ENCODE results near the gene OR10P1. TPM values are rescaled to one million over a fixed set of nuclear protein-coding genes. Genes with fewer than 3 reads are reported as not detected.
"Not testable (repeated sequence)": the region's sequence is repeated elsewhere in the genome, so short reads cannot be mapped to it uniquely, and the experiment has no call there.

The OR10P1 gene
- total and polyA plus RNA-seq, 7 donors = not detected

DNA sequence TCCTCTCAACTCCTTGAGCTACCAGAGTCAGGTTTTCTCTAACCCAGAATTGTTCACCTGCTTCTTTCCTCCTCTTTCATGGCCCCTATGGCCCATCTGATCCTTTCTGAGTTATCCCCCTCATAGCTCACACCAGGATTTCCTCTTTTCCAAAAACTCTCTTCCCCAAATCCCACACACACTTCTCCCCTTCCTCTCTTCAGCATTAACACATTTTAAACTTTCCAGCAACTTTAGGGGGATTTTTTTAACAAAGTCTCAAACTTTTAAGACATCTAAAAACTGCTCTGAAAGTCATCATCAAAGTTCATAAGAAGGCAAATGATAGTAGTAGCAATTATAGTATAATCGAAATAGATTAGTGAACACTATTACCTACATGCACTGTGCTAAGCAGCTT is 7.9 kb downstream of the OR10P1 start:
- 90 to 100% (median 95%) methylated on average over 1 of the region's 1 CpG for WGBS, 3 donors
- Histone ChIP-seq H3K27me3 (ENCODE audit: insufficient read depth in 3 of 3, low read length in 2 of 3) (no peaks in the 10 kb centered on the region), H3K27ac (no peak overlapping the region), H3K36me3 (ENCODE audit: insufficient read depth in 1 of 2, low read depth in 1 of 2) (no peaks in the 10 kb centered on the region), H3K9me3 (no peaks in the 10 kb centered on the region), H3K4me3 (no peak overlapping the region), H3K4me1 (no peaks in the 10 kb centered on the region)
- TF ChIP-seq, protein P1, sequence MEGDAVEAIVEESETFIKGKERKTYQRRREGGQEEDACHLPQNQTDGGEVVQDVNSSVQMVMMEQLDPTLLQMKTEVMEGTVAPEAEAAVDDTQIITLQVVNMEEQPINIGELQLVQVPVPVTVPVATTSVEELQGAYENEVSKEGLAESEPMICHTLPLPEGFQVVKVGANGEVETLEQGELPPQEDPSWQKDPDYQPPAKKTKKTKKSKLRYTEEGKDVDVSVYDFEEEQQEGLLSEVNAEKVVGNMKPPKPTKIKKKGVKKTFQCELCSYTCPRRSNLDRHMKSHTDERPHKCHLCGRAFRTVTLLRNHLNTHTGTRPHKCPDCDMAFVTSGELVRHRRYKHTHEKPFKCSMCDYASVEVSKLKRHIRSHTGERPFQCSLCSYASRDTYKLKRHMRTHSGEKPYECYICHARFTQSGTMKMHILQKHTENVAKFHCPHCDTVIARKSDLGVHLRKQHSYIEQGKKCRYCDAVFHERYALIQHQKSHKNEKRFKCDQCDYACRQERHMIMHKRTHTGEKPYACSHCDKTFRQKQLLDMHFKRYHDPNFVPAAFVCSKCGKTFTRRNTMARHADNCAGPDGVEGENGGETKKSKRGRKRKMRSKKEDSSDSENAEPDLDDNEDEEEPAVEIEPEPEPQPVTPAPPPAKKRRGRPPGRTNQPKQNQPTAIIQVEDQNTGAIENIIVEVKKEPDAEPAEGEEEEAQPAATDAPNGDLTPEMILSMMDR (IDR thresholded peaks at IDR 0.05) = no peak
- intact Hi-C loops (cut with DNase I) = loop anchor here in 1 of 2 donors (10.0 kb wide), 1 partner anchor 190 kb away; no protein-coding TSS in a partner anchor
- no peak for DNase-seq
- no peak for ATAC-seq

DNA sequence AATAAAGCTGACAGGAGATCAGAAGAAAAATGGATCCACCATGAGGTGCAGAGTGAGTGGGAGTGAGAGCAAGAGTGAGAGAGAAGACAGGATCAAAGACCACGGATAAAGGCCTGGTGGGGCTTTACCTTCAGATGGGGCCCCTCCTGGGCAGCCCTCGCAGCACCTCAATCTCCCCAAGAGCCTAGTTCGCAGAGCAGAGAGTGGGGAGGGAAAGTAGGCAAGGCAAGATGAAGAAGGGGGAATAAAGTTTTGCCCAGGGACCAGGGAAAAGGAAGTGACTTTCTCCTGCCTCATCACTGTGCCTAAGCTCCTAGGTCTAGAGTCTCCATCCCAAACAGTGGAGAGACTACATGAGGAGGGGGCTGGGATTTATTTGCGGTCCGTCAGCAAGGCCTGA is 10.3 kb downstream of the OR10P1 start:
- 93 to 96% (median 94%) methylated on average over 5 of the region's 5 CpGs for WGBS, 3 donors
- H3K4me1 ChIP-seq = no peaks in the 10 kb centered on the region
- peak overlapping the region; percentile 59 for H3K27ac ChIP-seq
- no peak overlapping the region for H3K4me3 ChIP-seq
- H3K36me3 ChIP-seq (ENCODE audit: insufficient read depth in 1 of 2, low read depth in 1 of 2) = no peaks in the 10 kb centered on the region
- DNase-seq (no peak), ATAC-seq (no peak)
- TF ChIP-seq, protein P1 (IDR thresholded peaks at IDR 0.05) = no peak
- intact Hi-C loops (cut with DNase I) = loop anchor here in 1 of 2 donors (10.0 kb wide), 1 partner anchor 188 kb away; no protein-coding TSS in a partner anchor
- H3K9me3 ChIP-seq = no peaks in the 10 kb centered on the region
- H3K27me3 ChIP-seq (ENCODE audit: insufficient read depth in 3 of 3, low read length in 2 of 3) = no peaks in the 10 kb centered on the region

DNA sequence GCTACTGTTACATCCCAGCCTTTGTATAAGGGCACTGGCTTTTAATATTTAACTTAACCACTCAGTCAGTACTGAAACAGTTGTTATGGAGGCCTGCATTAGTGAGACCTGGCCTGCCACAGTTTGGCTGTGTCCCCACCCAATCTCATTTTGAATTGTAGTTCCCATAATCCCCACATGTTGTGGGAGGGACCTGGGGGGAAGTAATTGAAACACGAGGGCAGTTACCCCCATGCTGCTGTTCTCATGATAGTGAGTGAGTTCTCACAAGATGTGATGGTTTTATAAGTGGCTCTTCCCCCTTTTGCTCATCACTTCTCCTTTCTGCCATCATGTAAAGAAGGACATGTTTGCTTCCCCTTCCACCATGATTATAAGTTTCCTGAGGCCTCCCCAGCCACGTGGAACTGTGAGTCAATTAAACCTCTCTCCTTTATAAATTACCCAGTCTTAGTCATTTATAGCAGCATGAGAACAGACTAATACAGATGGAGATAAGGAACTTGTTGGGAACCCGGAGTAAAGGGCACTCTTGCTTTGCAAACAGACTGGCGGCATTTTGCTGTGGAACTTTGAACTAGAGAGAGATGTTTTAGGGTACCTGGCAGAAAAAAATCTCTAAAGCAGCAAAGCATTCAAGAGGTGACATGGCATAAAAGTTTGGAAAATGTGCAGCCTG is 14.1 kb downstream of the OR10P1 start:
- H3K4me3 ChIP-seq; H3K27ac ChIP-seq; H3K36me3 ChIP-seq (ENCODE audit: insufficient read depth in 1 of 2, low read depth in 1 of 2); H3K4me1 ChIP-seq; H3K27me3 ChIP-seq (ENCODE audit: insufficient read depth in 3 of 3, low read length in 2 of 3); intact Hi-C loops (cut with DNase I); DNase-seq; ATAC-seq; H3K9me3 ChIP-seq: not testable (repeated sequence)
- WGBS, 3 donors = 53 to 60% (median 58%) methylated on average over 4 of the region's 4 CpGs

DNA sequence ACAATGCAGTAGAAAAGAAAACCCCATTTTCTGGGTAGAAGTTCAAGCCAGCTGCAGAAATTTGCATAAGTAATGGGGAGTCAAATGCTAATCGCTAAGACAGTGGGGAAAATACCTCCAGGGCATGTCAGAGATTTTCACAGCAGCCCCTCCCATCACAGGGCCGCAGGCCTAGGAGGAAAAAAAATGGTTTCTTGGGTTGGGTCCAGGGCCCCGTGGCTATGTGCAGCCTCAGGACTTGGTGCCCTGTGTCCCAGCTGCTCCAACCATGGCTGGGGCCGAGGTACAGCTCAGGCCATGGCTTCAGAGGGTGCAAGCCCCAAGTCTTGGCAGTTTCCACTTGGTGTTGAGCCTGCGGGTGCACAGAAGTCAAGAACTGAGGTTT is 14.6 kb downstream of the OR10P1 start:
- TF ChIP-seq, protein P1 (IDR thresholded peaks at IDR 0.05) = no peak
- no peak overlapping the region for H3K4me3 ChIP-seq
- DNase-seq (no peak), ATAC-seq (no peak)
- no peaks in the 10 kb centered on the region for H3K36me3 ChIP-seq (ENCODE audit: insufficient read depth in 1 of 2, low read depth in 1 of 2)
- no peaks in the 10 kb centered on the region for H3K4me1 ChIP-seq
- H3K27ac ChIP-seq = no peak overlapping the region
- no peaks in the 10 kb centered on the region for H3K9me3 ChIP-seq
- no peaks in the 10 kb centered on the region for H3K27me3 ChIP-seq (ENCODE audit: insufficient read depth in 3 of 3, low read length in 2 of 3)
- intact Hi-C loops (cut with DNase I) = no loop called here
- 39 to 51% (median 41%) methylated on average over 5 of the region's 5 CpGs for WGBS, 3 donors

DNA sequence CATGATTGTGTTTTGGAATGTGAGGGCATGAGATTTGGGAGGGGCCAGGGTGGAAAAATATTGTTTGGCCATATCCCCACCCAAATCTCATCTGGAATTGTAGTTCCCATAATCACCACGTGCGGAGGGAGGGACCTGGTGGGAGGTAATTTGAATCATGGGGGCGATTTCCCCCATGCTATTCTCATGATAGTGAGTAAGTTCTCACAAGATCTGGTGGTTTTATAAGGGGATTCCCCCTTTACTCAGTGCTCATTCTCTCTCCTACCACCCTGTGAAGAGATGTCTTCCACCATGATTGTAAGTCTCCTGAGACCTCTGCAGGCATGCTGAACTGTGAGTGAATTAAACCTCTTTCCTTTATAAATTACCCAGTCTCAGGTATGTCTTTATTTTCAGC is 15.7 kb downstream of the OR10P1 start:
- WGBS, 3 donors = 81 to 89% (median 85%) methylated on average over 3 of the region's 3 CpGs
- no peak for DNase-seq
- intact Hi-C loops (cut with DNase I) = no loop called here

More for the DNA sequence above, 15.7 kb downstream of the OR10P1 start:
- no peaks in the 10 kb centered on the region for H3K4me1 ChIP-seq
- H3K4me3 ChIP-seq = no peak overlapping the region
- no peak for ATAC-seq
- no peak overlapping the region for H3K27ac ChIP-seq
- H3K36me3 ChIP-seq (ENCODE audit: insufficient read depth in 1 of 2, low read depth in 1 of 2) = no peaks in the 10 kb centered on the region
- no peaks in the 10 kb centered on the region for H3K9me3 ChIP-seq
- no peaks in the 10 kb centered on the region for H3K27me3 ChIP-seq (ENCODE audit: insufficient read depth in 3 of 3, low read length in 2 of 3)
- TF ChIP-seq, protein P1 (IDR thresholded peaks at IDR 0.05) = no peak
